Limb (tissue), 2 donors: ENCODE measurements around the gene DYNC2I2.
"Not testable (repeated sequence)": the region's sequence is repeated elsewhere in the genome, so short reads cannot be mapped to it uniquely, and the experiment has no call there.

Experiments
- DNase-seq, 2 donors: peaks; one replicate each; pipeline ENCODE4 v3.0.0-alpha.2; 2016; ENCODE audit errors: extremely low spot score in 2 of 2

Gene DYNC2I2

GRCh38 chr9:128685636-128686489, 29.2 kb upstream of the DYNC2I2 start:
- DNase-seq = no peak

GRCh38 chr9:128684325-128685199, 27.9 kb upstream of the DYNC2I2 start:
- DNase-seq = peak; percentile 65 to 72

- no peak for DNase-seq
Observed at GRCh38 chr9:128684065-128684324, 27.3 kb upstream of the DYNC2I2 start.

GRCh38 chr9:128683340-128684064, 26.9 kb upstream of the DYNC2I2 start:
- peak; percentile 4 to 53 for DNase-seq

- DNase-seq = no peak
Observed at GRCh38 chr9:128677794-128678193, 21.1 kb upstream of the DYNC2I2 start.

- DNase-seq = no peak
Observed at GRCh38 chr9:128675382-128675781, 18.7 kb upstream of the DYNC2I2 start.

GRCh38 chr9:128669786-128670185, 13.1 kb upstream of the DYNC2I2 start:
- DNase-seq = no peak

- not testable (repeated sequence) for DNase-seq
Observed at GRCh38 chr9:128666481-128666941, 9.9 kb upstream of the DYNC2I2 start.

GRCh38 chr9:128657796-128658195, 1.1 kb upstream of the DYNC2I2 start:
- no peak for DNase-seq

GRCh38 chr9:128657344-128657704, 677 bp upstream of the DYNC2I2 start:
- no peak for DNase-seq

GRCh38 chr9:128654481-128654880, 2.2 kb downstream of the DYNC2I2 start:
- no peak for DNase-seq

GRCh38 chr9:128653908-128654307, 2.7 kb downstream of the DYNC2I2 start:
- no peak for DNase-seq

- no peak for DNase-seq
Observed at GRCh38 chr9:128651798-128652197, 4.8 kb downstream of the DYNC2I2 start.

GRCh38 chr9:128648206-128648605, 8.4 kb downstream of the DYNC2I2 start:
- DNase-seq = not testable (repeated sequence)

GRCh38 chr9:128643519-128644300, 12.9 kb downstream of the DYNC2I2 start:
- DNase-seq = no peak

- no peak for DNase-seq
Observed at GRCh38 chr9:128642675-128643245, 13.9 kb downstream of the DYNC2I2 start.

GRCh38 chr9:128640603-128641002, 16.0 kb downstream of the DYNC2I2 start:
- no peak for DNase-seq

- DNase-seq = no peak
Observed at GRCh38 chr9:128638580-128638979, 18.1 kb downstream of the DYNC2I2 start.

GRCh38 chr9:128637656-128638055, 19.0 kb downstream of the DYNC2I2 start:
- DNase-seq = peak in 1 of 2 donors; percentile 44
